HFFc6 (cell line): ENCODE measurements around the gene JCAD. TPM values are rescaled to one million over a fixed set of nuclear protein-coding genes. Genes with fewer than 3 reads are reported as not detected.

Experiments
- DNase-seq: peaks from one replicate; pipeline ENCODE4 v3.0.0-alpha.2; 2018
- H3K27ac Mint-ChIP-seq: 2 replicates; pipeline ENCODE4 v1.8.0; 2020; ENCODE audit warnings: mild to moderate bottlenecking, mixed read lengths
- H3K27me3 Mint-ChIP-seq: 2 replicates; pipeline ENCODE4 v1.8.0; 2021; ENCODE audit warnings: mild to moderate bottlenecking, moderate library complexity, mixed read lengths; ENCODE audit not compliant: insufficient read depth
- H3K36me3 Mint-ChIP-seq: 2 replicates; pipeline ENCODE4 v1.8.0; 2021; ENCODE audit warnings: low read depth, mixed read lengths
- H3K4me1 Mint-ChIP-seq: 2 replicates; pipeline ENCODE4 v1.8.0; 2020; ENCODE audit warnings: low read depth, mixed read lengths
- H3K4me3 Mint-ChIP-seq: 2 replicates; pipeline ENCODE4 v1.8.0; 2020; ENCODE audit warnings: mild to moderate bottlenecking, moderate library complexity, mixed read lengths
- H3K9me3 Mint-ChIP-seq: 2 replicates; pipeline ENCODE4 v1.8.0; 2020; ENCODE audit warnings: mild to moderate bottlenecking, mixed read lengths
- total RNA-seq, 6 experiments: library from RNA; stranded (reverse); fragmentation: NEBNext Ultra II Directional; extraction: Animal tissue kit (Norgen Biotek cat#: 25700); gene quantifications; 2 replicates in 1 of 6; 3 replicates in 5 of 6; pipeline ENCODE4 v1.2.3, GENCODE V29; 2021
- TF ChIP-seq, protein P1 (sequence below): fragments of 200-600 bp; sonication (generic); IDR thresholded peaks from 2 replicates; pipeline ENCODE4 v1.5.0; 2021; ENCODE audit warnings: antibody characterized with exemption, mild to moderate bottlenecking

JCAD gene
- total RNA-seq, 6 experiments from 2014 or later, result 27.7 to 54.4 (median 46.6) TPM

DNA sequence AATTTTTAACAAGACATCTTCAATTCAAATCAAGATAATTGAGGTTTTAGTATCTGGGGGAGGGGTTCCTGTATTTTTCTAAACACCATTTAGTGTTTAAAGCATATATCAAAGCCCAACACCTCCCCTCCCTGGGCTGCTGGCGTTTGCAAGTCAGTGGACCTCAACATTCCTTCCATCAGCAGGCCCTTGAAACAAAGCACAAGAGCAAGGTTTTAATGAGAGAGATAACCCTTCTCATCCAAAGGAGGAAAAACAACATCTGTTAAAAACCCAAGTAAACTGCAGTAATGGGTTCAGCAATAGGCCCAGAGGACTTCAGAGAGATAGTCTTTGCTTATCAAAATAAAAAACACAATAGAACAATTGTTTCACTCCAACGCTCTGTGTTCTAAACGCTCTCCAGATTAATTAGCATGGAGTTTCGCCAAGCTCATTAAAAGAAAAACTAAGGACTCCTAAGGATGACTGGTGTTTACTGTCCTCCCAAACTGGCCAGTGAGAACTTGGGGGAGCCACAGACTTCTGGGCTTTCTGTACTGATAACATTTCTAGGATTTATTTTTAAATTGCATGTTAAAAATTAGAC, 2.5 kb downstream of the JCAD start:
- Mint-ChIP-seq H3K27me3 (peaks cover 16% of the 10 kb centered on the region), H3K9me3 (no peaks in the 10 kb centered on the region), H3K4me3 (peak overlapping the region; percentile 85), H3K4me1 (peaks cover 59% of the 10 kb centered on the region), H3K36me3 (peaks cover 12% of the 10 kb centered on the region), H3K27ac (peak overlapping the region; percentile 84)
- DNase-seq, result no peak
- TF ChIP-seq, protein P1, sequence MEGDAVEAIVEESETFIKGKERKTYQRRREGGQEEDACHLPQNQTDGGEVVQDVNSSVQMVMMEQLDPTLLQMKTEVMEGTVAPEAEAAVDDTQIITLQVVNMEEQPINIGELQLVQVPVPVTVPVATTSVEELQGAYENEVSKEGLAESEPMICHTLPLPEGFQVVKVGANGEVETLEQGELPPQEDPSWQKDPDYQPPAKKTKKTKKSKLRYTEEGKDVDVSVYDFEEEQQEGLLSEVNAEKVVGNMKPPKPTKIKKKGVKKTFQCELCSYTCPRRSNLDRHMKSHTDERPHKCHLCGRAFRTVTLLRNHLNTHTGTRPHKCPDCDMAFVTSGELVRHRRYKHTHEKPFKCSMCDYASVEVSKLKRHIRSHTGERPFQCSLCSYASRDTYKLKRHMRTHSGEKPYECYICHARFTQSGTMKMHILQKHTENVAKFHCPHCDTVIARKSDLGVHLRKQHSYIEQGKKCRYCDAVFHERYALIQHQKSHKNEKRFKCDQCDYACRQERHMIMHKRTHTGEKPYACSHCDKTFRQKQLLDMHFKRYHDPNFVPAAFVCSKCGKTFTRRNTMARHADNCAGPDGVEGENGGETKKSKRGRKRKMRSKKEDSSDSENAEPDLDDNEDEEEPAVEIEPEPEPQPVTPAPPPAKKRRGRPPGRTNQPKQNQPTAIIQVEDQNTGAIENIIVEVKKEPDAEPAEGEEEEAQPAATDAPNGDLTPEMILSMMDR, result no peak

DNA sequence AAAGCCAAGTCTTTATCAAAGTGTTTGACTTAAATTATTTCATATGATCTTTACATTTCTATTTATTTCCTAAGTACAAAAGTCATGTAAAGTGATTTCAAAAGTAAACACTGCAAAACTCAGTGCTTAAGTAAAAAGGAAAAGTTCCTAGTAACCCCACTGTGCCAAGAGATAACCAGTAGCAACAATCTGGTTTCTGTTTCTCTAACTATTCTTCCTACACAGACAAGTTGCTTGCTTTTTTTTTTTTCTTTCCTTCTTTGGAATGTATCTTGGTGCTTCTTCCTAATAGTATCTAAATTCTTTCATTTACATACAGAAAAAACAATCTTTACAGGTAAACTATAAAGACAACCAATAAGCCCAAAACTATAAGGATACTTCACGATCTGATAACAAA, 3.1 kb downstream of the JCAD start:
- peak overlapping the region; percentile 84 for H3K27ac Mint-ChIP-seq
- peak overlapping the region; percentile 85 for H3K4me3 Mint-ChIP-seq

DNA sequence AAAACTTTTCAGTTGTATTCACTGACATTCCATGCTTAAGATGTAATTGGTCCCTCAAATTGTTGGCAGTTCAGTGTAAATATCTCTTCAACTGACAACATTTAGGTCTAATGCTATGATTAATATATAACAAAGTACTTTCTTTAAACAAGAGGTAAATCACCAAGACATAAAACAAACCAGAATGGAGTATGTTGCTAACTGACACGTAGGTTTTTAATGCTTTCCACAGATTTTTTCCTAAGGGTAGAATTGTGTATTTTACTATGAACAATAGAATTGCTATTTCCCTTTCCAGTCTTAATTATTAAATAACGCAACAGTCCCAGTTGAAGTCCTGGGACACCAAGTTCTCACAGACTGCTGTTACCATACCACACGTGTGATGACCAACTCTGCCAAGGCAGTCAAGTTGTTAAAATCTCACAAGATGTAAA, 4.1 kb downstream of the JCAD start:
- peaks cover 12% of the 10 kb centered on the region for H3K27me3 Mint-ChIP-seq
- peak overlapping the region; percentile 85 for H3K4me3 Mint-ChIP-seq
- H3K36me3 Mint-ChIP-seq, result peaks cover 18% of the 10 kb centered on the region
- no peaks in the 10 kb centered on the region for H3K9me3 Mint-ChIP-seq
- TF ChIP-seq, protein P1, result no peak
- peak; percentile 55 for DNase-seq
- H3K4me1 Mint-ChIP-seq, result peaks cover 69% of the 10 kb centered on the region
- peak overlapping the region; percentile 84 for H3K27ac Mint-ChIP-seq

More for the DNA sequence above, 3.1 kb downstream of the JCAD start:
- DNase-seq, result no peak
- TF ChIP-seq, protein P1, result no peak
- Mint-ChIP-seq H3K9me3 (no peaks in the 10 kb centered on the region), H3K27me3 (peaks cover 18% of the 10 kb centered on the region), H3K4me1 (peaks cover 60% of the 10 kb centered on the region), H3K36me3 (peaks cover 12% of the 10 kb centered on the region)

DNA sequence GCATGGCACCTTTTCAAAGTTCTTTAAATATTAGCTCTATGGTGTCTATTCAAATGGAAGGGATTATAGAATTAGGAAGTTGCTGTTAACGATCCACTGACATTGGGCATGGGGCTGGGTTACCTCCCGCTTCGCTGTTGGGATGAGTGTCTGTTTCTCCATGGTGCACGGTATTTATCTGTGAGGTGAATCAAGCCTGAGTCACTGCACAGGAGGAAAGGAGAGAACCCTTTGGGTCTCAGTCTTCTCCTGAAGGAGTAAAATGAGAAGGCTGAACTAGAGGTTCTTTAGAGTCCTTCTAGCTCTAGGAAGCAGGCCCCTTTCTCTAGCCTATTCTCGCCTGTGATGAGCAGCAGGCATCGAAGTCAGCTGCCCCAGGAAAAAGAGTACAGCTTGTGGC, 7.3 kb downstream of the JCAD start:
- TF ChIP-seq, protein P1, result no peak
- peaks cover 14% of the 10 kb centered on the region for H3K36me3 Mint-ChIP-seq
- H3K27me3 Mint-ChIP-seq, result peaks cover 4% of the 10 kb centered on the region
- peak overlapping the region; percentile 71 for H3K27ac Mint-ChIP-seq
- H3K4me1 Mint-ChIP-seq, result peaks cover 49% of the 10 kb centered on the region
- peak overlapping the region; percentile 30; the same call in 1 of the 2 replicates for H3K4me3 Mint-ChIP-seq
- peak; percentile 25 for DNase-seq
- H3K9me3 Mint-ChIP-seq, result no peaks in the 10 kb centered on the region

DNA sequence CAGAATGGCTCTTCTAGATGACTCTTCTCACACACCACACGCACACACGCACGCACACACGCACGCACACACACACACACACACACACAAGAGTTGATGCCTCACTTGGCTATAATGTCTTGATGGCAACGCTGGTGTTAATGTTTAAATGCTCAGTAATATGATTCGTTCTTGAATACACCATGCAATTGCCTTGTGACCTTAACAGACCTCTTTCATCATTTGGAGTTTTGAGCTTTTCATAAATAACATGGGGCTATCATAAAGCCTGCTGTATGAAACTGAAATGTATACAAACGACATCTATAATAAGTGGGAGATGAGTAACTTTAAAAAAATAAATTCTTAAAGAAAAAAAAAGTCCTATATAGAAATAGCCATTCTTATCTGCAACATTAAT, 8.2 kb downstream of the JCAD start:
- Mint-ChIP-seq H3K27ac (no peak overlapping the region), H3K36me3 (peaks cover 14% of the 10 kb centered on the region), H3K4me1 (peaks cover 41% of the 10 kb centered on the region), H3K27me3 (peaks cover 3% of the 10 kb centered on the region), H3K4me3 (no peak overlapping the region), H3K9me3 (no peaks in the 10 kb centered on the region)
- no peak for DNase-seq
- TF ChIP-seq, protein P1, result no peak
